ENCODE results near the gene DYNC2LI1.

GRCh38 chr2:43778233-43778632 lies 4.4 kb downstream of the DYNC2LI1 start:
- no peak for TF ChIP-seq EP300 (IDR thresholded peaks at IDR 0.05)
- TF ChIP-seq CTCF (IDR thresholded peaks at IDR 0.05): no peak
- no peak for TF ChIP-seq POLR2A (IDR thresholded peaks at IDR 0.05)

Measured in tibial nerve (tissue), 4 donors.